Measurements from ENCODE around the gene PNKP.

PNKP gene

DNA sequence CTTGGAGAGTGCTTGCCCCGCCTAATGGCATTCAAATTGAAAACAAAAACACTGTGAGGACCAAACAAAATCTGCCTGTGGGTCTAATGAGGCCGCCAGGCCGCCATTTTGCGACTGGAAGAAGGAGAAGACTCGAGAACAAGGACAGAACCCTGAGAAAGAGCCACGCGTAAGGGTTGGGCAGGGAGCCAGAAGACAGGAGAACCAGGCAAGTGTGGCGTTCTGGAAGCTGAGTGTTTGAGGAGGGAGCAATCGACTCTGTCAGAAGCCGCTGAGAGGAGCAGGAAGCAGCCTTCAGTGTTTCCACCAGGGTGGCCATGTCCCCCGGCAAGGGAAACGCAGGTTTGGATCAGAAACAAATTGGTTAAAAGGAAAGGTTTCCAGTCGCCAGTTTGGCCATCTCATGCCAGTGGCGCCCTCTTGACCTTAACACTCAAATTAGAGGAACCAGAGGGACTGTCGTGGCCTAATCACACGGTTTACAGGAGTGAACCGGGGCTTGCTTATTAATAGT, 26.6 kb downstream of the PNKP start:
- no peak for DNase-seq

GRCh38 chr19:49840321-49840720, 27.1 kb downstream of the PNKP start:
- DNase-seq, result no peak

DNA sequence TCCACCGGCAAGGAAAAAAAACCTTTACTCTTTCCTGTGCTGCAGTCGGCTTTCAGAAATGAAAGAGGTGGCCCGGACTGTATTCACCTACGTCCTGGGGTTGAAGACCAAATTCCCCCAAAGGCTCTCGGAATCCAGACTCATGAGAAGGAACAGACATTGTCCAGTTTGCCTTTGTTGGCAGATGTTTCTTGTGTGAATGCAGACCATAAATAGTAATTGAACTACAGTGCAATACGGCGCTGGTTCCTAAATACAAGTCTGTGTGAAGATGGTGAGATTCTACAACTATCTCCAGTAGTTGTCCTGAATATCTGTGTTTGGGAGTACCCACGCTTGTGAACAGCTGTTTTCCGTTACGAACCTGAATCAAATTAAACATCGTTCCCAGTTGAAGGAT, 27.7 kb downstream of the PNKP start:
- no peak for DNase-seq

- DNase-seq, result no peak
These were observed 28.3 kb downstream of the PNKP start for GRCh38 chr19:49838885-49839588.

GRCh38 chr19:49837425-49837824, 30.0 kb downstream of the PNKP start:
- no peak for DNase-seq

- no peak for DNase-seq
These were observed 30.4 kb downstream of the PNKP start for GRCh38 chr19:49837009-49837310.

DNA sequence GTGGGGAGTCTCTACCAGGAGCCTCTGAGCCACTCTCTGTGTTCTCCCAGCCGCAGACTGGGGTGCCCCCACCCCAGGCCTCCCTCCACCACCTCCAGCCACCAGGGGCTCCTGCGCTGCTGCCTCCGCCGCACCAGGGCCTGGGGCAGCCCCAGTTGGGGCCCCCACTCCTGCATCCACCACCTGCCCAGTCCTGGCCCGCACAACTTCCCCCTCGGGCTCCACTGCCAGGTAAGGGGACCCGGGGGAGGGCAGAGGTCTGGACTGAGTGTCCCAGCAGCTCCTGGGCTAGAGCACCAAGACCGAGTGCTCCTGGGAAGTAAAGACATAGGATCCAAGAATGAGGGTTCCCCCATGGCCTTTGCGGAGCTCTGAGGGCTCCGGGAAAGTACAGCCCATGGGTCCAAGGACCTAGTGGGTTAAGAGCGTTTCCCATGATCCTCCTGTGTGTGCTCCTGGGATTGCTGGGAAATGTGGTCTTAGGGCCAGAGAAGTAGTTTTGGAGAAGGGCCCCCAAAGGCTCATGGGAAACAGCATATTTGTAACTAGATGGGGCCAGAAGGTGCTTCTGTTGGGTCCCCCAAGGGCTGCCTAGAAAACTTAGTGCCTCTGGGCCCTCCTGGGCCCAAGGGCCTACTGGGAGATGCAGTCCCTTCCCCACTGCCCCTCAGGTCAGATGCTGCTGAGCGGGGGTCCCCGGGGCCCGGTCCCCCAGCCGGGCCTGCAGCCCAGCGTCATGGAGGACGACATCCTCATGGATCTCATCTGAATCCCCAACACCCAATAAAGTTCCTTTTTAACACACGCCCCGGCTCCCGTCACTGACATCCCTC, 31.0 kb downstream of the PNKP start:
- DNase-seq, result no peak

GRCh38 chr19:49835562-49835961, 31.8 kb downstream of the PNKP start:
- no peak for DNase-seq

DNA sequence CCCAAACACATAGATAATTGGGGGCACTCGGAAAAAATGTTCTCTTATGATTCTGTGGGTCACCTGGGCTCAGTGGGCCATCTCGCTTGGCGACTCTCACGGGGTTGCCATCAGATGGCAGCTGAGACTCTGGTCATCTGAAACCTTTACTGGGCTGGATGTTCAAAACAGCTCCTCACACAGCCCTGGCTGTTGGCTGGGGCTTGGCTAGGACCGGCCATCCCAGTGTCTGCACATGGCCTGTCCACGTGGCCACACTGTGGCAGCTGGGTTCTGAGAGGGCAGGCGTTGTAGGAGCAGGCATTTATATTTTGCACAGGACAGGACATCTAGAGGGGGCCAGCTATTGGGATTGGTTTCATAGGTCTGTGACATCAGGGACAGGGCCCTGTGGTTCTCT, 33.8 kb downstream of the PNKP start:
- no peak for DNase-seq

DNA sequence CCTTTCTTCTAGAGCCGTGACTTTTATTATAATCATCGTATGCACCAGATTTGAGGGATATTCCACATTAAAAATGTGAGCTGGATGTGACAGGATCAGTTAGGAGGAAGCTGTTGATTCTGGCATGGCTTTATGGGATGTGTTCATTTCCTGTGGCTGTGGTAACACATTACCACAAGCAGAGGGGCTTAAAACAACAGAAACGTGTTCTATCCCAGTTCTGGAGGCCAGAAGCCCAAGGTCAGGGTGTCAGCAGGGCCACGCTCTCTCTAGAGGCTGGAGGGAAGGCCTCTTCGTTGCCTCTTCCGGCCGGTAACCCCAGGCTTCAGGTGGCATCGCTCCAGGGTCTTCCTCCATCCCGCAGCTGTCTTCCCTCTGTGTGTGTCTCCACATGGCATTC, 34.8 kb downstream of the PNKP start:
- no peak for DNase-seq

DNA sequence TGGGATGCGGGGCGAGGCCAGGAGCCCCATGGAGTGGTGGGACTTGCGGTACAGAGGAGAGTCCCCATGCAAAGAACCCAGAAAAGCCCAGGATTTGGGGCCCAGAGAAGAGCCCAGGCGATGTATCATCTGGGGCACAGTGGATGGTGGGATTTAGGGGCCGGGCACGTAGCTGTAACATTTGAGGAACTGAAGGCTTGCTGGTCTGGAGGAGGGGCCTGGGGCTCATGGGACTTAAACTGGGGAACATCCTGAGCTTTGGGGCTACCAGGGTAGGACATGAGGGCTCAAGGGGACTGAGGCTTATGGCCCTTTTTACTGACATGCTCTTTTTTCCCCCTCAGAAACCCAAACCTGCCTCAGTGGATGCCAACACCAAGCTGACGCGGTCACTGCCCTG, 35.8 kb downstream of the PNKP start:
- DNase-seq, result no peak

- no peak for DNase-seq
These were observed 36.6 kb downstream of the PNKP start for GRCh38 chr19:49830766-49831165.

- DNase-seq, result no peak
These were observed 37.7 kb downstream of the PNKP start for GRCh38 chr19:49829721-49830120.

GRCh38 chr19:49829200-49829599, 38.2 kb downstream of the PNKP start:
- DNase-seq, result no peak

GRCh38 chr19:49827034-49827433, 40.3 kb downstream of the PNKP start:
- no peak for DNase-seq

GRCh38 chr19:49824662-49825061, 42.7 kb downstream of the PNKP start:
- DNase-seq, result no peak

- DNase-seq, result peak; percentile 96
These were observed 43.9 kb downstream of the PNKP start for GRCh38 chr19:49823472-49823871.

DNA sequence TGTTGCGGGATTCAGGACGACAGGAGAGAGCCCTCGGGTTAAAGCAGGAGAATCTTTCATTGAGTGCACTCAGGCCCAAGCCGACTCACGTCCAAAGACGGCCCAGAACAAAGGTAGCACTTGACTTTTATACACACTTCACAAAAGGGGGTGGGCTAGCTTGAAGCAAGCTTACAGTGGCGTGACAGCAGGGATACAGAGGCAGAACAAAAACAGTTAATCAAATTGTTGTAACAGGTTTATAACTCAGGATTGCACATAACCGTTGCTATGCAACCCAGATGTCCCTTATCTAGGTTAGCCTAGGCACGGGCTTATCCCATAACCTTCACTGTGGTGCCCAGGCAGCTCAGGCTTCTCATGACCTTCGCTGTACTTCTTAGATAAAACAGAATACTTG, 47.3 kb downstream of the PNKP start:
- peak; percentile 32 for DNase-seq

DNA sequence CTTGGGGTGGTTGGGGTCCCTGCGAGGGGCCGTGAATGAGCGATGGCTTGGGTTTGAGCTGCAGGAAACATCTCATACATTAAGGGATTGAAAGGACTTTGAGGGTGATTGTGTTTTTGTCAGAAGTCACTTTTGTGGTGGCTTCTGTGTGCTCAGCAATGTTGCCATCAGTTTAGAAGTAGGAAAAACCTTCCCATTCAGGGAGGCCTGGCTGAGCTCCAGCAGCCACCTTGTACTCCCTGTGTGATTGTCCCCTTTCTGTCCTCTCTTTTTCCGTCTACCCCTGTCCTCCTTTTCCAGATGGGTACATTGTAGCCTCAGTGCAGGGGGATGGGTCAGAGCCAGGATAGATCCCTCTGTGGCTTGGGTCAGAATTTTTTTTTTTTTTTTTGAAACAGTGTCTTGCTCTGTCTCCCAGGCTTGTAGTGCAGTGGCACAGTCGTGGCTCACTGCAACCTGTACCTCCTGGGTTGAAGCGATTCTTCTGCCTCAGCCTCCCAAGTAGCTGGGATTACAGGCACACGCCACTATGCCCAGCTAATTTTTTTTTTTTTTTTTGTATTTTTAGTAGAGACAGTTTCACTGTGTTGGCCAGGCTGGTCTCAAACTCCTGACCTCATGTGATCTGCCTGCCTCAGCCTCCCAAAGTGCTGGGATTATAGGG, 47.8 kb downstream of the PNKP start:
- DNase-seq, result peak; percentile 10

DNA sequence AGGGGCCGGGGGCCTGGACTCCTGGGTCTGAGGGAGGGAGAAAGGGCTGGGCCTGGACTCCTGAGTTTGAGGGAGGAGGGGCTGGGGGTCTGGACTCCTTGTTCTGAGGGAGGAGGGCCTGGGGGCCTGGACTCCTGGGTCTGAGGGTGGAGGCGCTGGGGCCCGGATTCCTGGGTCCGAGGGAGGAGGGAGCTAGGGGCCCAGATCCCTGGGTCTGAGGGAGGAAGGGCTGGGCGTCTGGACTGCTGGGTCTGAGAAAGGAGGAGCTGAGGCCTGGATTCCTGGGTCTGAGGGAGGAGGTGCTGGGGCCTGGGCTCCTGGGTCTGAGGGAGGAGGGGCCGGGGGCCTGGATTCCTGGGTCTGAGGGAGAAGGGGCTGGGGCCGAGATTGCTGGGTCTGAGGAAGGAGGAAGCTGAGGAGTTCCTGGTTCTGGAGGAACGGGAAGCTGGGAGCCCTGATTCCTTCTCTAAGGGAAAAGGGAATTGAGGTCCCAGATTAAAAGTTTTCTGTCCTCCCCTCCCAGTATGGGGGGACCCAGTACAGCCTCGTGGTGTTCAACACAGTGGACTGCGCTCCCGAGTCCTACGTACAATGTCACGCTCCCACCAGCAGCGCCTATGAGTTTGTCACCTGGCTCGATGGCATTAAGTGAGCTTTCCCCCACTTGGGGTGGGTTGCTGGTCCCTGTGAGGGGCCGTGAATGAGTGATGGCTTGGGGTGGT, 48.6 kb downstream of the PNKP start:
- DNase-seq, result no peak

DNA sequence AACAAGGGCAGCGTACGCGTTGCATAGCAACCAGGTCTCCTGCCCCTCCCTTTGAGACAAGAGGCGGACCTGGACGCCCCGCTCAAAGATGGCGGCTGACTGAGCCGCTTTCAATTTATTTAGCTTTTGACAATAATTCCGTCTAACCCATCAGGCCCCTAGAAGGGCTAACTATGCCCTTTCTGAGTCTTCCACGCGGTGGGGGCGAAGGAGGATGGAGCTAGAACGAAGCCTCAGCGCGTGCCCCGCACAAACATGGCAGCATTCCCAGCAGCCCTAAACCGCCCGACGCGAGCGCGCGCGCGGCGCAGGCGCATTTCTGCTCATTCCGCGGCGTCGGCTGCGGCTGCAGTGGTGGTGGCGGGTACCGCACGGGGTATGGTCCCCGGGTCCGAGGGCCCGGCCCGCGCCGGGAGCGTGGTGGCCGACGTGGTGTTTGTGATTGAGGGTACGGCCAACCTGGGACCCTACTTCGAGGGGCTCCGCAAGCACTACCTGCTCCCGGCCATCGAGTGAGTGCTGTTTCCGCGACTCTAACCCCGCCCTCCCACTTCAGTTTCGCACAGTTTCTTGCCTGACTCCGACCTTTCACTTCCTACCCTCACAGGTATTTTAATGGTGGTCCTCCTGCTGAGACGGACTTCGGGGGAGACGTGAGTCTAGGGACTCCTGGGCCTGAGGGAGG, 49.3 kb downstream of the PNKP start, which contains the start of gene MED25:
MED25 (plus strand) TSS at position 326 of the 685 bp plus-strand sequence; CDS start at position 379, 53 bp downstream.
- peak; percentile 91 for DNase-seq

- DNase-seq, result no peak
These were observed 50.8 kb downstream of the PNKP start for GRCh38 chr19:49816590-49816989.

Data from NCI-H1105 treated with DMSO at 0.1 percent for 48 hours (cell line).